K562 (cell line): Measurements from ENCODE around the gene RABGAP1. TPM values are rescaled to one million over a fixed set of nuclear protein-coding genes. Genes with fewer than 3 reads are reported as not detected.

ENCODE experiments used
- E2F5 ChIP-seq: sonication (generic); formaldehyde crosslinking; IDR thresholded peaks from 2 replicates; pipeline ENCODE4 v1.8.0; 2022; ENCODE audit warnings: mild to moderate bottlenecking, missing genetic modification reagents
- FIP1L1 ChIP-seq: fragments of 200-400 bp; formaldehyde crosslinking; IDR thresholded peaks from 2 replicates; pipeline ENCODE4 v1.6.1; 2018; ENCODE audit warnings: mild to moderate bottlenecking, low read depth, low read length; ENCODE audit not compliant: poor library complexity, severe bottlenecking
- GABPA ChIP-seq: fragments of 200-800 bp; sonication (Bioruptor generic); conservative IDR thresholded peaks from 2 replicates; pipeline ENCODE4 v1.6.1; 2016; ENCODE audit warnings: low read depth, missing genetic modification characterization, missing compliant biosample characterization
- HIVEP1 ChIP-seq: fragments of 250-450 bp; sonication (Bioruptor Pico); IDR thresholded peaks from 2 replicates; pipeline ENCODE4 v1.4.0; 2020; ENCODE audit warnings: mild to moderate bottlenecking
- MTA3 ChIP-seq: fragments of 450-650 bp; formaldehyde crosslinking; IDR thresholded peaks from 2 replicates; pipeline ENCODE4 v1.6.1; 2017; ENCODE audit warnings: mild to moderate bottlenecking, borderline replicate concordance
- NEUROD1 ChIP-seq: fragments of 150-350 bp; IDR thresholded peaks from 2 replicates; pipeline ENCODE4 v1.6.1; 2014; ENCODE audit warnings: borderline replicate concordance, low read length, low read depth; ENCODE audit not compliant: partially characterized antibody
- PCBP1 ChIP-seq: fragments of 200-400 bp; formaldehyde crosslinking; IDR thresholded peaks from 2 replicates; pipeline ENCODE4 v1.6.1; 2018; ENCODE audit warnings: mild to moderate bottlenecking, low read depth, low read length; ENCODE audit not compliant: poor library complexity, severe bottlenecking
- PHB ChIP-seq: fragments of 250-450 bp; sonication (Bioruptor Pico); IDR thresholded peaks from 2 replicates; pipeline ENCODE4 v1.5.0; 2021
- POLR2B ChIP-seq: fragments of 450-650 bp; IDR thresholded peaks from 2 replicates; pipeline ENCODE4 v1.6.1; 2018; ENCODE audit warnings: low read depth; ENCODE audit not compliant: partially characterized antibody
- PYGO2 ChIP-seq: fragments of 450-650 bp; IDR thresholded peaks from 2 replicates; pipeline ENCODE4 v1.6.1; 2016; ENCODE audit warnings: mild to moderate bottlenecking, missing genetic modification characterization, moderate library complexity, missing compliant biosample characterization
- RERE ChIP-seq: sonication (generic); formaldehyde crosslinking; IDR thresholded peaks from 2 replicates; pipeline ENCODE4 v1.8.0; 2023; ENCODE audit warnings: missing genetic modification reagents, mild to moderate bottlenecking, borderline replicate concordance
- UBTF ChIP-seq, 2 experiments: IDR thresholded peaks; 2 replicates each; pipeline ENCODE4 v1.6.1; 2012; ENCODE audit warnings: improper control_type of control experiment in 2 of 2, low read depth in 2 of 2, low read length in 2 of 2, borderline replicate concordance in 1 of 2
- polyA plus RNA-seq, 8 experiments: library from polyadenylated mRNA; depleted of rRNA in 4 of 8; stranded (reverse) in 5 of 8; unstranded in 3 of 8; fragments of >200 nt; fragmentation: Nextera tagmentation in 2 of 8; fragmentation: Illumina TruSeq in 1 of 8; extraction: Ambion mirVana in 2 of 8; extraction: Trizol in 1 of 8; gene quantifications; 2 replicates each; pipeline versions ENCODE4 v1.2.1 to v1.2.3, GENCODE V29; 2011 to 2014; ENCODE audit warnings: inconsistent platforms in 1 of 8, missing spikeins in 1 of 8
- total RNA-seq, 7 experiments: library from RNA; depleted of rRNA in 6 of 7; stranded (reverse); fragments of >200 nt in 6 of 7; fragmentation: Illumina TruSeq in 2 of 7; extraction: Trizol in 2 of 7; gene quantifications; 2 replicates each; pipeline versions ENCODE4 v1.2.1 to v1.2.3, GENCODE V29; 2011 to 2021; ENCODE audit warnings: low replicate concordance in 1 of 7
- TF ChIP-seq, protein P1 (sequence below): sonication (generic); IDR thresholded peaks from 2 replicates; pipeline ENCODE4 v1.6.1; 2016

Gene RABGAP1
- total and polyA plus RNA-seq, 9 of the 15 experiments (the other 6 are each of a cell fraction or from before 2014, with no cell fraction given): 1.5 to 22.7 (median 13.1) TPM

DNA sequence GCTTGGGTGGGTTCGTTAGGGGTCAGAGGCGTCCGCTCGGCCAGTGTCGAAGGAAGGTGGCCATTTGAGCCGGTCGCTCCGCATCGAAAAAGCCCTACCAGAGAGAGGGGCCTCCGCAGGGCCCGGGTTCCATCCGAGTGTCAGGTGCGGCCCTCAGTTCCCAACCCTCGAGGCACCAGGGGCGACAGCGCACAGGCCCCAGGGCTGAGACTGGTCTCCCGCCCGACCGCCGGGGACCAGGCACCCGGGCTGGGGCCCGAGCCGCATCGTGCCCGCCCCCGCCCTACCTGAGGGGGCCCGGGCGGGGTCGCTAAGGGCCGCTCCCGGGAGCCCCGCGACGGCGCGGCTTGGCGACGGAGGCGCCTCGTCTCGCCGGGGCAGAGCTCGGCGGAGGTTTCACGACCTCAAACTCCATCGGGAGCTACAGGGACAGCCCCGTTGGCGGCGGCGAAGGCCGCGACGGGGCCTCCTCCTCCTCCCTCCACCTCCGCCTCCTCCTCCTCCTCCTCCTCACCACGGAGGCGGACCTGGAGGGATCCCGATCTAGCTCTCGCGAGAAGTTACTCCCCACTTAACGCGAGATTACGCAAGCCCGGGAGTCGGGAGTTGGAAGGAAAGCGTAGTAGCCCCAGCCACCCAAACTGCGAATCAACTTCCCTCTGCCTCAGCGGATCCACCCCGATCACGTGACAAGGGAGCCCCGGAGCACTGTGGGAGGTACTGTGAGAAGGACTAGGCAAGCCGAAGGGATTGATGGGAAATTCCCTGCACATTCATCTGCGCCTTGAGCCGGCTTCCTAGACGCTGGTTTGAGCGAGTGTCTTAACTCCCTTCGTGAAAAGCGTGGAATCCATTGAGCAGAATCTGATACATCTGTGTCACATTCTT lies 35.8 kb upstream of the RABGAP1 start, which contains the start of gene RC3H2 (continued):
- TF ChIP-seq E2F5 (CRISPR knock-in tag): no peak
- TF ChIP-seq MTA3: 0 out of 2 replicates have a peak, but pooled peaks have one; percentile 40
- TF ChIP-seq GABPA (tag): peak; percentile 78
- peak; percentile 81 for TF ChIP-seq NEUROD1
- peak; percentile 88 for TF ChIP-seq POLR2B
- peak; percentile 69; the same call in 1 of the 2 replicates for TF ChIP-seq HIVEP1 (CRISPR knock-in tag)
- peak; percentile 52 to 84; a peak in 2 of 4 replicates for TF ChIP-seq UBTF (IDR thresholded peaks at IDR 0.05; ENCODE audit: borderline replicate concordance in 1 of 2, low read depth in 2 of 2, low read length in 2 of 2)
- TF ChIP-seq PHB (CRISPR knock-in tag): peak; percentile 77; the same call in 1 of the 2 replicates
- TF ChIP-seq, protein P1, sequence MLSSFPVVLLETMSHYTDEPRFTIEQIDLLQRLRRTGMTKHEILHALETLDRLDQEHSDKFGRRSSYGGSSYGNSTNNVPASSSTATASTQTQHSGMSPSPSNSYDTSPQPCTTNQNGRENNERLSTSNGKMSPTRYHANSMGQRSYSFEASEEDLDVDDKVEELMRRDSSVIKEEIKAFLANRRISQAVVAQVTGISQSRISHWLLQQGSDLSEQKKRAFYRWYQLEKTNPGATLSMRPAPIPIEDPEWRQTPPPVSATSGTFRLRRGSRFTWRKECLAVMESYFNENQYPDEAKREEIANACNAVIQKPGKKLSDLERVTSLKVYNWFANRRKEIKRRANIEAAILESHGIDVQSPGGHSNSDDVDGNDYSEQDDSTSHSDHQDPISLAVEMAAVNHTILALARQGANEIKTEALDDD: peak; percentile 30; the same call in 1 of the 2 replicates
- TF ChIP-seq FIP1L1: peak; percentile 88
- no peak for TF ChIP-seq RERE
- no peak for TF ChIP-seq PYGO2 (tag)
- peak; percentile 73 for TF ChIP-seq PCBP1
